Hepatocyte (in vitro differentiated cells): ENCODE measurements around the gene IP6K2. TPM values are rescaled to one million over a fixed set of nuclear protein-coding genes. Genes with fewer than 3 reads are reported as not detected.
A peak's percentile ranks its signal among the peaks of the same experiment; 100 is the strongest.
"Not testable (repeated sequence)": the region's sequence is repeated elsewhere in the genome, so short reads cannot be mapped to it uniquely, and the experiment has no call there.

ENCODE experiments used
- DNase-seq: peaks from one replicate; pipeline ENCODE4 v3.0.0-alpha.2; 2016; ENCODE audit warnings: low spot score
- H2AFZ ChIP-seq: fragments of 200-600 bp; sonication (generic); 2 replicates; pipeline ENCODE4 v1.6.0; 2016; ENCODE audit warnings: antibody characterized with exemption, mild to moderate bottlenecking
- H3K27ac ChIP-seq: fragments of 200-600 bp; sonication (generic); 2 replicates; pipeline ENCODE4 v1.5.1; 2016; ENCODE audit warnings: mild to moderate bottlenecking
- H3K27me3 ChIP-seq: fragments of 200-600 bp; sonication (generic); 2 replicates; pipeline ENCODE4 v1.6.1; 2016
- H3K36me3 ChIP-seq: fragments of 200-600 bp; sonication (generic); replicated peaks from 2 replicates; pipeline ENCODE4 v1.5.1; 2016; ENCODE audit warnings: low read depth; ENCODE audit not compliant: insufficient read depth
- H3K4me1 ChIP-seq: fragments of 200-600 bp; sonication (generic); 2 replicates; pipeline ENCODE4 v1.5.1; 2016; ENCODE audit warnings: mild to moderate bottlenecking, moderate library complexity; ENCODE audit not compliant: insufficient read depth
- H3K4me2 ChIP-seq: fragments of 200-600 bp; sonication (generic); 2 replicates; pipeline ENCODE4 v1.6.0; 2016
- H3K4me3 ChIP-seq: fragments of 200-600 bp; sonication (generic); 2 replicates; pipeline ENCODE4 v1.5.1; 2016; ENCODE audit warnings: mild to moderate bottlenecking
- H3K79me2 ChIP-seq: fragments of 200-600 bp; sonication (generic); 2 replicates; pipeline ENCODE4 v1.6.0; 2017; ENCODE audit warnings: mild to moderate bottlenecking
- H3K9me2 ChIP-seq: fragments of 200-600 bp; sonication (generic); replicated peaks from 2 replicates; pipeline ENCODE4 v1.6.0; 2017; ENCODE audit warnings: mild to moderate bottlenecking; ENCODE audit not compliant: insufficient read depth
- H3K9me3 ChIP-seq: fragments of 200-600 bp; sonication (generic); 2 replicates; pipeline ENCODE4 v1.5.1; 2016; ENCODE audit warnings: low read depth, mild to moderate bottlenecking
- H4K20me1 ChIP-seq: fragments of 200-600 bp; sonication (generic); 2 replicates; pipeline ENCODE4 v1.6.0; 2016; ENCODE audit warnings: mild to moderate bottlenecking; ENCODE audit not compliant: insufficient read depth, poor library complexity, severe bottlenecking
- EZH2 ChIP-seq: fragments of 200-600 bp; sonication (generic); IDR thresholded peaks from 2 replicates; pipeline ENCODE4 v1.6.1; 2016; ENCODE audit warnings: antibody characterized with exemption, mild to moderate bottlenecking, borderline replicate concordance
- EZH2phosphoT487 ChIP-seq: fragments of 200-600 bp; sonication (generic); IDR thresholded peaks from one replicate; pipeline ENCODE4 v1.6.1; 2018; ENCODE audit warnings: antibody characterized with exemption, mild to moderate bottlenecking, low read depth, moderate library complexity; ENCODE audit not compliant: unreplicated experiment, severe bottlenecking
- WGBS: methylation state at CpG from one replicate; pipeline ENCODE4 v1.1.6; 2016; ENCODE audit warnings: low lambda C conversion rate; ENCODE audit errors: missing lambda C conversion rate; 5-methylcytosine and 5-hydroxymethylcytosine counted together
- polyA plus RNA-seq: library from polyadenylated mRNA; unstranded; fragments of >200 nt; fragmentation: Nextera tagmentation; extraction: Ambion mirVana; gene quantifications from 2 replicates; pipeline ENCODE4 v1.2.1, GENCODE V29; 2016
- total RNA-seq: library from RNA; depleted of rRNA; stranded (reverse); fragments of >200 nt; gene quantifications from 2 replicates; pipeline ENCODE4 v1.2.3, GENCODE V29; 2014
- TF ChIP-seq, protein P1 (sequence below): fragments of 200-600 bp; sonication (generic); IDR thresholded peaks from 2 replicates; pipeline ENCODE4 v1.5.1; 2016; ENCODE audit warnings: antibody characterized with exemption, mild to moderate bottlenecking; ENCODE audit not compliant: poor library complexity

Gene IP6K2
- total and polyA plus RNA-seq, 2 experiments from 2014 or later = 112 to 155 TPM

GRCh38 chr3:48723725-48724124 lies 6.7 kb upstream of the IP6K2 start:
- DNase-seq = no peak
- no peaks in the 10 kb centered on the region for H3K36me3 ChIP-seq
- H3K27me3 ChIP-seq = no peaks in the 10 kb centered on the region
- H3K9me2 ChIP-seq = no peaks in the 10 kb centered on the region
- peaks cover 20% of the 10 kb centered on the region for H3K4me1 ChIP-seq
- H3K4me2 ChIP-seq = peak overlapping the region; percentile 35
- H3K4me3 ChIP-seq = no peak overlapping the region
- H3K79me2 ChIP-seq = no peaks in the 10 kb centered on the region
- H4K20me1 ChIP-seq = no peaks in the 10 kb centered on the region
- H3K27ac ChIP-seq = peak overlapping the region; percentile 73
- TF ChIP-seq EZH2phosphoT487 = no peak
- TF ChIP-seq, protein P1, sequence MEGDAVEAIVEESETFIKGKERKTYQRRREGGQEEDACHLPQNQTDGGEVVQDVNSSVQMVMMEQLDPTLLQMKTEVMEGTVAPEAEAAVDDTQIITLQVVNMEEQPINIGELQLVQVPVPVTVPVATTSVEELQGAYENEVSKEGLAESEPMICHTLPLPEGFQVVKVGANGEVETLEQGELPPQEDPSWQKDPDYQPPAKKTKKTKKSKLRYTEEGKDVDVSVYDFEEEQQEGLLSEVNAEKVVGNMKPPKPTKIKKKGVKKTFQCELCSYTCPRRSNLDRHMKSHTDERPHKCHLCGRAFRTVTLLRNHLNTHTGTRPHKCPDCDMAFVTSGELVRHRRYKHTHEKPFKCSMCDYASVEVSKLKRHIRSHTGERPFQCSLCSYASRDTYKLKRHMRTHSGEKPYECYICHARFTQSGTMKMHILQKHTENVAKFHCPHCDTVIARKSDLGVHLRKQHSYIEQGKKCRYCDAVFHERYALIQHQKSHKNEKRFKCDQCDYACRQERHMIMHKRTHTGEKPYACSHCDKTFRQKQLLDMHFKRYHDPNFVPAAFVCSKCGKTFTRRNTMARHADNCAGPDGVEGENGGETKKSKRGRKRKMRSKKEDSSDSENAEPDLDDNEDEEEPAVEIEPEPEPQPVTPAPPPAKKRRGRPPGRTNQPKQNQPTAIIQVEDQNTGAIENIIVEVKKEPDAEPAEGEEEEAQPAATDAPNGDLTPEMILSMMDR = no peak
- TF ChIP-seq EZH2 = no peak
- H2AFZ ChIP-seq = no peak overlapping the region
- H3K9me3 ChIP-seq = no peaks in the 10 kb centered on the region
- WGBS = 91% methylated on average over 7 of the region's 7 CpGs

DNA sequence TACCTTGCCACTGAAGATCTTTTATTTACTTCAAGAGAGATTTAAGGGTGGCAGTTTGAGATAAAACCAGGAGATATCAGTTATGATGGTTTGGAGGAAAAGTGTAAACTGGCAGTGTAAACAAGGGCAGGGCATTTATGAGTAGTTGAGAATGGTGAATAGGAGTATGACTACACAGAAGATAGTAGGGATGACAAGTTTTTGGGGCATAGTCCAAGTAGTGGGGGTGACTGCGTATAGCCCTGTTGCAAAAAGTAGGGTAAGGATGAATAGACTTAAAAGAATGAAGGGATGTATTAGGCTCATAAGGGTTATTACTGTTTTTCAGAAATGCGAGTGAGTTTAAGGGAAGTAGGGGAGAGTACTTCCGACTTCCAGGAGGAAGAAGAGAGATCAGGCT lies 6.3 kb upstream of the IP6K2 start:
- not testable (repeated sequence) for H2AFZ ChIP-seq, H3K79me2 ChIP-seq, H3K4me3 ChIP-seq, H4K20me1 ChIP-seq, H3K9me3 ChIP-seq, H3K9me2 ChIP-seq, H3K27me3 ChIP-seq, DNase-seq, H3K36me3 ChIP-seq
- peaks cover 20% of the 10 kb centered on the region for H3K4me1 ChIP-seq
- H3K27ac ChIP-seq = peak overlapping the region; percentile 73
- WGBS = 72% methylated on average over 3 of the region's 3 CpGs
- peak overlapping the region; percentile 35 for H3K4me2 ChIP-seq

DNA sequence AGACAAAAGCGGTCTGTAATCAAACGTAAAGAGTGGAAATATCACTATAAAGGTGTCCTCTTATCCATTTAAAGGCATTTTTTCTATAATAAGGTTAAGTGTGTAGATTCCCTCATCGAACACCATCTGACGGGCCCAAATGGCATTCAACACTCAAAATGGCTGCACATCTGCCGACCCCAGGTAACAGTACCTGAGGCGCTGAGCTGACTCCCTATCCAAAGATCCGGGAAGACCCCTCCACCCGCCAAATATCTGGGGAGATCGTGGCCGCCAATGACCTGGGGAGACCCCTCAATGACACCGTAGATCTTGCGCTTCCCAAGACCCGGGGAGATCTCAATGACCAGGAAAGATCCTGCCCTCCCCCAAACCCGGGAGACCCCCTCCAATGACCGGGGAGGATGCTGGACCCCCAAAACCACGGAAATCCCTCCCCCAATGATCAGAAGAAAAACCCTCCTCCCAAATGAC lies 476 bp downstream of the IP6K2 start:
- Histone ChIP-seq H4K20me1 (peaks cover 48% of the 10 kb centered on the region), H3K4me3 (peak overlapping the region; percentile 84), H3K9me2 (no peaks in the 10 kb centered on the region), H3K4me1 (peaks cover 41% of the 10 kb centered on the region), H3K9me3 (no peaks in the 10 kb centered on the region), H2AFZ (peak overlapping the region; percentile 37), H3K79me2 (peaks cover 54% of the 10 kb centered on the region), H3K27ac (peak overlapping the region; percentile 95), H3K36me3 (no peaks in the 10 kb centered on the region), H3K4me2 (peak overlapping the region; percentile 89), H3K27me3 (no peaks in the 10 kb centered on the region)
- 0% methylated on average over 16 of the region's 16 CpGs for WGBS
- TF ChIP-seq EZH2phosphoT487 (no peak), EZH2 (no peak)
- TF ChIP-seq, protein P1 = no peak
- DNase-seq = no peak

GRCh38 chr3:48715174-48715800 lies 1.7 kb downstream of the IP6K2 start:
- H3K27me3 ChIP-seq = no peaks in the 10 kb centered on the region
- peak overlapping the region; percentile 95 for H3K27ac ChIP-seq
- peak overlapping the region; percentile 89 for H3K4me2 ChIP-seq
- no peak for TF ChIP-seq EZH2phosphoT487
- TF ChIP-seq EZH2 = no peak
- TF ChIP-seq, protein P1 = no peak
- H3K4me1 ChIP-seq = peaks cover 33% of the 10 kb centered on the region
- no peaks in the 10 kb centered on the region for H3K36me3 ChIP-seq
- peak overlapping the region; percentile 84 for H3K4me3 ChIP-seq
- no peak overlapping the region for H2AFZ ChIP-seq
- H4K20me1 ChIP-seq = peaks cover 61% of the 10 kb centered on the region
- DNase-seq = peak; percentile 66
- H3K9me3 ChIP-seq = no peaks in the 10 kb centered on the region
- H3K9me2 ChIP-seq = no peaks in the 10 kb centered on the region
- peaks cover 66% of the 10 kb centered on the region for H3K79me2 ChIP-seq
